Ectodermal cell (in vitro differentiated cells): ENCODE results near the gene RBCK1.
"Not testable (repeated sequence)": the region's sequence is repeated elsewhere in the genome, so short reads cannot be mapped to it uniquely, and the experiment has no call there.

Source experiments
- H3K27ac ChIP-seq: 2 replicates; pipeline ENCODE4 v1.7.0; 2013; ENCODE audit warnings: mild to moderate bottlenecking, low read depth, low read length; ENCODE audit not compliant: insufficient read depth, poor library complexity, severe bottlenecking
- H3K27me3 ChIP-seq: 2 replicates; pipeline ENCODE4 v1.7.0; 2013; ENCODE audit warnings: mild to moderate bottlenecking, low read length; ENCODE audit not compliant: insufficient read depth, control insufficient read depth, poor library complexity, severe bottlenecking
- H3K36me3 ChIP-seq: one replicate; pipeline ENCODE4 v1.7.0; 2013; ENCODE audit warnings: low read length; ENCODE audit not compliant: control insufficient read depth, insufficient read depth
- H3K4me1 ChIP-seq: one replicate; pipeline ENCODE4 v1.7.0; 2013; ENCODE audit warnings: low read length; ENCODE audit not compliant: control insufficient read depth, insufficient read depth
- H3K4me3 ChIP-seq: 2 replicates; pipeline ENCODE4 v1.7.0; 2013; ENCODE audit warnings: low read depth, low read length, control low read depth; ENCODE audit not compliant: insufficient read depth
- H3K9me3 ChIP-seq: 2 replicates; pipeline ENCODE4 v1.7.0; 2013; ENCODE audit warnings: mild to moderate bottlenecking, low read length, moderate library complexity; ENCODE audit not compliant: control insufficient read depth
- WGBS, 2 experiments: methylation state at CpG; one replicate each; pipeline ENCODE4 v1.1.7; 2013; ENCODE audit warnings: missing lambda C conversion rate in 2 of 2; 5-methylcytosine and 5-hydroxymethylcytosine counted together

The RBCK1 gene

GRCh38 chr20:475463-476357 is 67.6 kb downstream of the RBCK1 start:
- Histone ChIP-seq H3K4me1 (no peaks in the 10 kb centered on the region), H3K27ac (no peak overlapping the region), H3K36me3 (peaks cover 11% of the 10 kb centered on the region), H3K27me3 (no peaks in the 10 kb centered on the region), H3K4me3 (no peak overlapping the region), H3K9me3 (no peaks in the 10 kb centered on the region)
- 94 to 96% methylated on average over 6 of the region's 6 CpGs for WGBS, 2 experiments

- H3K9me3 ChIP-seq, H3K4me3 ChIP-seq, H3K27me3 ChIP-seq, H3K27ac ChIP-seq, H3K4me1 ChIP-seq: not testable (repeated sequence)
- H3K36me3 ChIP-seq, result peaks cover 11% of the 10 kb centered on the region
- WGBS, 2 experiments, result 90 to 94% methylated on average over 6 of the region's 6 CpGs
Observed at GRCh38 chr20:476561-477249, 68.6 kb downstream of the RBCK1 start.

GRCh38 chr20:478010-478948 is 70.2 kb downstream of the RBCK1 start:
- peaks cover 25% of the 10 kb centered on the region for H3K36me3 ChIP-seq
- H3K9me3 ChIP-seq, result no peaks in the 10 kb centered on the region

GRCh38 chr20:478949-479429 is 70.9 kb downstream of the RBCK1 start:
- H3K36me3 ChIP-seq, result peaks cover 32% of the 10 kb centered on the region
- no peak overlapping the region for H3K27ac ChIP-seq
- H3K4me3 ChIP-seq, result no peak overlapping the region
- no peaks in the 10 kb centered on the region for H3K9me3 ChIP-seq
- H3K4me1 ChIP-seq, result no peaks in the 10 kb centered on the region
- WGBS, 2 experiments, result 83 to 88% methylated on average over 3 of the region's 3 CpGs
- no peaks in the 10 kb centered on the region for H3K27me3 ChIP-seq

More at GRCh38 chr20:478010-478948, 70.2 kb downstream of the RBCK1 start:
- Histone ChIP-seq H3K27me3 (no peaks in the 10 kb centered on the region), H3K4me3 (no peak overlapping the region), H3K4me1 (no peaks in the 10 kb centered on the region), H3K27ac (no peak overlapping the region)
- 89 to 96% methylated on average over 8 of the region's 8 CpGs for WGBS, 2 experiments

- Histone ChIP-seq H3K27ac (no peak overlapping the region), H3K4me1 (no peaks in the 10 kb centered on the region), H3K27me3 (no peaks in the 10 kb centered on the region), H3K36me3 (peaks cover 37% of the 10 kb centered on the region), H3K4me3 (no peak overlapping the region), H3K9me3 (no peaks in the 10 kb centered on the region)
- WGBS, 2 experiments, result 100% methylated on average over 2 of the region's 2 CpGs
Observed at GRCh38 chr20:479487-479886, 71.4 kb downstream of the RBCK1 start.

- WGBS, 2 experiments, result 95 to 100% methylated on average over 3 of the region's 3 CpGs
- Histone ChIP-seq H3K27ac (no peak overlapping the region), H3K4me1 (no peaks in the 10 kb centered on the region), H3K4me3 (no peak overlapping the region), H3K36me3 (peaks cover 38% of the 10 kb centered on the region), H3K27me3 (no peaks in the 10 kb centered on the region), H3K9me3 (no peaks in the 10 kb centered on the region)
Observed at GRCh38 chr20:480044-480443, 71.9 kb downstream of the RBCK1 start.

GRCh38 chr20:481167-481566 is 73.1 kb downstream of the RBCK1 start:
- Histone ChIP-seq H3K36me3 (peaks cover 38% of the 10 kb centered on the region), H3K27me3 (no peaks in the 10 kb centered on the region), H3K4me3 (no peak overlapping the region), H3K4me1 (no peaks in the 10 kb centered on the region), H3K27ac (no peak overlapping the region), H3K9me3 (no peaks in the 10 kb centered on the region)
- WGBS, 2 experiments, result 96 to 100% methylated on average over 1 of the region's 1 CpG
